Endothelial cell of umbilical vein (primary cell): ENCODE measurements around the gene WRAP73. TPM values are rescaled to one million over a fixed set of nuclear protein-coding genes. Genes with fewer than 3 reads are reported as not detected.

Experiments used
- BruUV-seq: library from RNA; stranded (reverse); fragments of 400-500 nt; replicated peaks from 2 replicates; lab custom pipeline; 2021; lab: Mats Ljungman, UMichigan
- CTCF ChIA-PET: fragments of 300-600, 350-600 bp; sonication (Branson Sonifier 250); formaldehyde crosslinking; loops from one replicate; lab custom pipeline; 2021; ENCODE audit warnings: antibody characterized with exemption, inconsistent platforms; lab: Charles Lee
- POLR2A ChIA-PET: fragments of 300-600, 350-600 bp; sonication (Branson Sonifier 250); formaldehyde crosslinking; loops from one replicate; lab custom pipeline; 2021; ENCODE audit warnings: antibody characterized with exemption, inconsistent platforms; lab: Charles Lee
- DNase-seq: peaks from one replicate; pipeline ENCODE4 v3.0.0-alpha.2; 2011; ENCODE audit warnings: low read depth, low spot score
- FAIRE-seq: peaks from 2 replicates; lab custom pipeline; 2011; peaks lifted over from hg19 to GRCh38; lab: Jason Lieb, UNC
- H2AFZ ChIP-seq: 2 replicates; pipeline ENCODE4 v1.6.0; 2012; ENCODE audit warnings: low read depth, low read length, control low read depth, inconsistent platforms
- H3K27ac ChIP-seq: 2 replicates; pipeline ENCODE4 v1.5.1; 2011; ENCODE audit warnings: low read depth, mild to moderate bottlenecking, control low read depth, low read length, moderate library complexity; ENCODE audit not compliant: insufficient read depth
- H3K27me3 ChIP-seq, 2 experiments: 2 replicates each; pipeline versions ENCODE4 v1.6.0 to v1.6.1; 2011; ENCODE audit warnings: low read length in 2 of 2, mixed read lengths in 1 of 2; ENCODE audit not compliant: control insufficient read depth in 2 of 2, insufficient read depth in 2 of 2
- H3K36me3 ChIP-seq, 2 experiments: 2 replicates in 1 of 2; 3 replicates in 1 of 2; pipeline ENCODE4 v1.5.1; 2011; ENCODE audit warnings: low read length in 2 of 2, mild to moderate bottlenecking in 1 of 2, moderate library complexity in 1 of 2; ENCODE audit not compliant: control insufficient read depth in 2 of 2, insufficient read depth in 2 of 2; ENCODE audit errors: extremely low read depth in 1 of 2
- H3K4me1 ChIP-seq: 3 replicates; pipeline ENCODE4 v1.5.1; 2011; ENCODE audit warnings: mild to moderate bottlenecking, low read length; ENCODE audit not compliant: control insufficient read depth, insufficient read depth; ENCODE audit errors: extremely low read depth
- H3K4me2 ChIP-seq: 2 replicates; pipeline ENCODE4 v1.6.1; 2011; ENCODE audit warnings: low read length, control low read depth, mixed read lengths; ENCODE audit not compliant: insufficient read depth
- H3K4me3 ChIP-seq, 3 experiments: fragments of 200-600 bp in 1 of 3; sonication (generic), shearing (Covaris generic) in 1 of 3; replicated peaks in 1 of 3; 2 replicates each; pipeline ENCODE4 v1.5.1; 2011 to 2016; ENCODE audit warnings: control low read depth in 3 of 3, low read length in 3 of 3, mild to moderate bottlenecking in 2 of 3, inconsistent platforms in 1 of 3, low read depth in 1 of 3, moderate library complexity in 1 of 3; ENCODE audit not compliant: insufficient read depth in 1 of 3
- H3K79me2 ChIP-seq: 2 replicates; pipeline ENCODE4 v1.6.0; 2012; ENCODE audit warnings: low read length, inconsistent platforms; ENCODE audit not compliant: control insufficient read depth, insufficient read depth
- H3K9ac ChIP-seq: replicated peaks from 2 replicates; pipeline ENCODE3; 2011; ENCODE audit warnings: low read length, control low read depth; ENCODE audit not compliant: insufficient read depth; ENCODE audit errors: extremely low read depth
- H3K9me1 ChIP-seq: replicated peaks from 3 replicates; pipeline ENCODE4 v1.6.0; 2011; ENCODE audit warnings: mild to moderate bottlenecking, low read length; ENCODE audit not compliant: control insufficient read depth, insufficient read depth; ENCODE audit errors: extremely low read depth
- H3K9me3 ChIP-seq: replicated peaks from 2 replicates; pipeline ENCODE4 v1.5.1; 2012; ENCODE audit warnings: low read length, inconsistent platforms; ENCODE audit not compliant: control insufficient read depth, insufficient read depth
- H4K20me1 ChIP-seq: replicated peaks from 2 replicates; pipeline ENCODE3; 2011; ENCODE audit warnings: mild to moderate bottlenecking, low read length; ENCODE audit not compliant: control insufficient read depth, insufficient read depth; ENCODE audit errors: extremely low read depth
- CTCF ChIP-seq, 2 donors: IDR thresholded peaks; 1 replicate in 1 of 2; 2 replicates in 1 of 2; pipeline ENCODE4 v1.5.1; 2011; ENCODE audit warnings: low read length in 2 of 2, mild to moderate bottlenecking in 2 of 2, moderate library complexity in 2 of 2, control low read depth in 1 of 2, inconsistent platforms in 1 of 2, low read depth in 1 of 2; ENCODE audit not compliant: insufficient read depth in 1 of 2; ENCODE audit errors: extremely low read depth in 1 of 2
- EZH2 ChIP-seq: IDR thresholded peaks from 2 replicates; pipeline ENCODE4 v1.6.1; 2012; ENCODE audit warnings: borderline replicate concordance, low read depth, mild to moderate bottlenecking, moderate library complexity, low read length, inconsistent platforms; ENCODE audit not compliant: severe bottlenecking
- FOS ChIP-seq: IDR thresholded peaks from 2 replicates; pipeline ENCODE4 v1.6.1; 2011; ENCODE audit warnings: mild to moderate bottlenecking, low read length, moderate library complexity, borderline replicate concordance; ENCODE audit not compliant: insufficient read depth
- GATA2 ChIP-seq: IDR thresholded peaks from 2 replicates; pipeline ENCODE4 v1.7.0; 2011; ENCODE audit warnings: low read depth, mild to moderate bottlenecking, moderate library complexity, mixed read lengths, low read length; ENCODE audit not compliant: insufficient read length, insufficient read depth
- JUN ChIP-seq: IDR thresholded peaks from 2 replicates; pipeline ENCODE4 v1.6.1; 2011; ENCODE audit warnings: borderline replicate concordance, low read depth; ENCODE audit not compliant: insufficient read length, insufficient read depth
- MAX ChIP-seq: IDR thresholded peaks from 2 replicates; pipeline ENCODE4 v1.6.1; 2011; ENCODE audit not compliant: insufficient read depth, insufficient read length
- MYC ChIP-seq: IDR thresholded peaks from one replicate; pipeline ENCODE4 v1.6.1; 2011; ENCODE audit warnings: mild to moderate bottlenecking, low read depth, low read length
- POLR2A ChIP-seq: IDR thresholded peaks from 2 replicates; pipeline ENCODE4 v1.6.1; 2012; ENCODE audit warnings: low read depth, mild to moderate bottlenecking, control low read depth, low read length
- POLR2AphosphoS5 ChIP-seq: IDR thresholded peaks from 2 replicates; pipeline ENCODE4 v1.6.1; 2012; ENCODE audit warnings: low read depth, mild to moderate bottlenecking, control low read depth, low read length, moderate library complexity; ENCODE audit not compliant: insufficient read depth
- dilution Hi-C: fragments of 300-500 bp; cut with MboI; formaldehyde crosslinking; loops from one replicate; pipeline ENCODE4 v1.15.0; 2019; ENCODE audit warnings: low sequenced_read_pairs; ENCODE audit not compliant: extremely low pct_ligation_motif_present
- intact Hi-C: fragments of 100-400 bp; cut with micrococcal nuclease; formaldehyde crosslinking; loops from one replicate; pipeline ENCODE4 v1.10.0; 2022
- polyA plus RNA-seq, 4 experiments: library from polyadenylated mRNA; depleted of rRNA in 3 of 4; stranded (reverse) in 3 of 4; unstranded in 1 of 4; fragments of >200 nt; gene quantifications; 2 replicates each; pipeline versions ENCODE4 v1.2.1 to v1.2.3, GENCODE V29; 2011 to 2012; ENCODE audit warnings: missing spikeins in 1 of 4
- total RNA-seq: library from RNA; stranded (reverse); gene quantifications from 2 replicates; pipeline ENCODE4 v1.2.3, GENCODE V29; 2021

WRAP73 gene
- total and polyA plus RNA-seq, 2 donors (not counting 3 experiments of a cell fraction or from before 2014, with no cell fraction given), result 23.0 to 50.7 TPM

DNA sequence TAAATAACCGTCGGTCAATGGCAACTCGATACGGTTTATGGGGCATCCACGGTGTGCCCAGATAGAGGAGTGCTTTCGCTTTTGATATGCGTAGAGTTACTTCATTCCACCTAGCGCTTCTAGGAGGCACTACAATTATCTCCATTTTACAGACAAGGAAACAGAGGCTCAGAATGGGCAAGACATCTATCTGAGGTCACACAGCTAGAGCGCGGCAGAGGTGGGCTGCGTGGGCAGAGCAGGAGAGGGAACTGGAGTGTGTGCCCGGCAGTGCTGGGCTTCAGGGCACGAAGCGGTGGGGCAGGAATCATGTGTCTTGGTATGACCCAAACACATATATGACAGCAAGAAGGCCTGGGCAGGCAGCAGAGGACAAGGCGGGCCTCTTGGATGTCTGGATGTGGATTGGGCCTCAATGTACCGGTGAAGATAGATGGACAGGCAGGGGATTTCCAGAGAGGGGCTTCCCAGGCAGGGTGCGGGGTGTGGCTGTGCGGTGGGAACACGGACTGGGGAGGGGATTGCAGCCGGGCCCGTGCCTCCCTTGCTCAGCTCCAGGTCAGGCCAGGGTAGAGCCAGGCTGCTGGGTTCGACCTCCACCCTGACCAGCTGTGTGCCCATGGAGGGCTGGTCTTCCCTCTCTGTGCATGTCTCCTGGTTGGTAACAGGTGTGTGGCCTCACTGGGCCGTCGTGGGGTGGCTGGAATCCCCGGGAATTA, 23.6 kb upstream of the WRAP73 start:
- H4K20me1 ChIP-seq, result no peaks in the 10 kb centered on the region
- ChIA-PET POLR2A (no interaction called here), CTCF (interaction anchor here (0.7 kb wide), 1 partner anchor 54 kb away, joined by 3 read pairs; no protein-coding TSS in a partner anchor)
- no peak overlapping the region for H3K4me3 ChIP-seq
- no peak overlapping the region for H3K9ac ChIP-seq
- no peaks in the 10 kb centered on the region for H3K9me3 ChIP-seq
- FAIRE-seq, result no peak
- dilution Hi-C loops (no loop called here), intact Hi-C loops (no loop called here)
- TF ChIP-seq CTCF (IDR thresholded peaks at IDR 0.05; ENCODE audit: extremely low read depth in 1 of 2, insufficient read depth in 1 of 2, low read depth in 1 of 2, low read length in 2 of 2) (no peak), GATA2 (no peak), FOS (no peak), JUN (no peak), EZH2 (no peak), POLR2A (no peak), POLR2AphosphoS5 (no peak), MAX (no peak), MYC (no peak)
- H3K9me1 ChIP-seq, result no peaks in the 10 kb centered on the region
- H3K27me3 ChIP-seq, result no peaks in the 10 kb centered on the region
- H3K79me2 ChIP-seq, result no peaks in the 10 kb centered on the region
- DNase-seq, result no peak
- BruUV-seq, result no TSS peak
- H2AFZ ChIP-seq, result no peak overlapping the region
- no peak overlapping the region for H3K27ac ChIP-seq
- no peaks in the 10 kb centered on the region for H3K4me1 ChIP-seq
- no peak overlapping the region for H3K4me2 ChIP-seq
- no peaks in the 10 kb centered on the region for H3K36me3 ChIP-seq
